HG03432 (cell line): ENCODE results near the gene URI1.
"Not testable (repeated sequence)": the region's sequence is repeated elsewhere in the genome, so short reads cannot be mapped to it uniquely, and the experiment has no call there.

Experiments
- ATAC-seq: cut with Tn5 transposase; IDR thresholded peaks from one replicate; pipeline ENCODE4 v1.9.1; 2021; ENCODE audit warnings: mild to moderate bottlenecking, moderate library complexity; ENCODE audit not compliant: unreplicated experiment

URI1 gene

DNA sequence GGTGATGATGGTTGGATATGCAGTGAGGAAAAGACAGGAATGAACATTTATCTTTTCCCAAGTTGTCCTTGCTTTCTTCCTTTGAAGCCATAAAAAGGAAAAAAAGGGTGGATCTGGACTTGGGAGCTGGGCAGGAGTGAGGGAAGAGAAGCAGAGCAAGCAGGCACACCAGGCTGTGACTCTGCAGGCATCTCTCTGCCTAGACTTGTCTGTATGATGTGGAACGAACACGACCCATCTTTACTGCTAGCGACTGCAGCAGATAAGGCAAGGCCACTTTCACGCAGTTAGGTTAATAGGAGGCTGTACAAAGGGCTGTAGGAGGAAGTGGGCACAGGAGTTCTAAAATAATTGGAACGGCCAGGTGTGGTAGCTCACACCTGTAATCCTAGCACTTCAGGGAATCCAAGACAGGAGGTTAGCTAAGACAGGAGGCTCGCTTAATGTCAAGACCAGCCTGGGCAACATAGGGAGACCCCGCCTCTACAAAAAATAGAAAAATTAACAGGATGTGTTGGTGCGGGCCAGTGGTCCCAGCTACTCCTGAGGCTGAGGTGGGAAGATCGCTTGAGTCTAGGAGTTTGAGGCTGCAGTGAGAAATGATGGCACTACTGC lies 961 bp upstream of the URI1 start:
- ATAC-seq, result no peak

DNA sequence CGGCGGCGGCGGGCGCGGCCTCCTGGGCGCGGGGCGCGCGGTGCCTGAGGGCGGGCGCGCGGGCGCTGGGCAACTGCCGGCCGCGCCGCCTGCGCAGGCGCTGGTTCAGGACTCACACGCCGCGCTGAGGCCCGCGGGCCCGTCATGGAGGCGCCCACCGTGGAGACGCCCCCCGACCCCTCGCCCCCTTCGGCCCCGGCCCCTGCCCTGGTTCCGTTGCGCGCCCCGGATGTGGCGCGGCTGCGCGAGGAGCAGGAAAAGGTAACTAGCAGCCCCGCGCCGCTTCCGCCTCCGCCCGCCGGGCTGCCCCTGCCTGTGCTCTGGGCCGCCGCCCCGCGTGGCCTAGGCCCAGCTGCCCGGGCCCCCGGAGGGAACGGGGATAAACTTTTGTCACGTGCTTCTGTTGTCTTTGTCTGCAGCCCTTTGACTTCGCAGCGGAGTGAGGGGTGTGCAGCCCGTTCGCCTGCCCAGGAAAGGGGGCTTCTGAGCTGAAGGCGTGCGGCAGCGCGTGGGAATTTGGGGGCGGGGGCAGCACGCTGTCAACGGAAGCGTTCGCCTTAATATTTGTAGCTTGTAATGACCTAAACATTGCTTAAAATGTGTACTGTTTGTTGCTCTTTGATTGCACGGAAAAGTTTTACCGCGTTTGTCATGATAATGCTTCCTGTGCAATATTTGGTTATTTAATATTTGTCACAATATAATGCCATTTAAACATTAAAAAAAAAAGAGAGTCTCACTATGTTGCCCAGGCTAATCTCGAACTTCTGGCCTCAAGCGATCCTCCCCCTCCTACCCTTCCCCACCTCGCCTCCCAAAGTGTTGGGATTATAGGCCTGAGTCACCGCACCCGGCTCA lies 594 bp downstream of the URI1 start:
- peak; percentile 79 for ATAC-seq

DNA sequence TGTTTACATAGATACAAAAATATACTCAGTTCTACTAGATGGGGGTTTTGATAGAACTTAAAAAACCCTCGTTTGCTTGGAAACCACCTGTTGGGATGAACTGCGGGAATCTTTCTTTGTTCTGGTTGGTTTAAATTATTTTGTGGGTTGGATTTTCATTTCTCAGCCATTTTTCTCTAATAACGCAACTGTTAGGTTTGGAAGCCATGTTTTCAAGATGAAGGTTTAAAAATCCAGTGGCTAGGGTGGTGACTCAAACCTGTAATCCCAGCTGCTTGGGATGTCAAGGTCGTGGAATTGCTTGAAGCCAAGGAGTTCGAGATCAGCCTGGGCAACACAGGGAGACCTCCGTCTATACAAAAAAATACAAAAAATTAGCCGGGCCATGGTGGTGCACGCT lies 1.6 kb downstream of the URI1 start:
- no peak for ATAC-seq

DNA sequence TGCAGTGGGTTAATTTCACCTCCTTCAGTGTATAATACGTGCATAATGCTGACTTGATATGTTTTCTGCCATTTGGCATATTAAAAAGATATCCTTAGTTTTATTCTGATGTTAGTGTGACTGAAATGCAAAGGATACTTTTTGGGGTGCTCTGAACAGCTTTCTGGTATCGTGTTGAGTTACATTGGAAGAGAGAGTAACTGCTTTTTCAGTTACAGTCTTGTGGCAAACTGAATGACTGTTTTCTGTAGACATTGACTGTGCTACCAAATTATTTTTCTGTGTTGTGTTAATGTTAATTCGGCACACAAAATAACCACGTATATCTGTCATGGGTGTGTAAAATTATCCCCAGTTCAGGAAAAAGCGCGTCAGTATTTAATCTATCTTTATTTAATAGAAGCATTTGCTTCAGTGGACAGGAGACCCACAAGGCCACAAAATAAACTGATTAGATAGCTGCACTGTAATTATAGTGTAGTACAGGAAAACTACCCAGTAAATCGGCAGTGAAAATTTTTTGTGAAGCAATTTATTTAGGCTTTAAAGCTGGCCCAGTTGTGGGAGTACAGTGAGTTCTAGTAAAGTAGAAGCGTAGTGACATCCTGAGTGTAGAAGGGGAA lies 2.5 kb downstream of the URI1 start:
- ATAC-seq, result no peak

DNA sequence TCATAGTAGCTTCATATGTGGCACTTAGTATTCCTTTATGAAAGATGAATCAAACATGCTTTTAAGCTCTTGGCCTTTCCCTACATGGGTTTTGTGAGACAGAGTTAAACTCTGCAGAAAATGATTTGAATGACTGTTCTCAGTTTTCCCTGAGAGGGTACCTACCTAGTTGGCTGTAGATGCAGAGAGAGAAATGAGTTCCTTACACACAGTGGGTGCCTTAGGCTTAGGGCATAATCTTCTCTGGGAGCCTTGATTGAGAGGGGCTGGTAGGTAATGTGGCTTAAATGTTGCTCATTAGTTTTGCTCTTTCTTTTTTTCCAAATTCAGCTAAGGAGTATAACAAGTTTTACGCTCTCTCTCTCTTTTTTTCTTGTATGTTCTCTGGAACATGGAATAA lies 3.0 kb downstream of the URI1 start:
- ATAC-seq, result no peak

DNA sequence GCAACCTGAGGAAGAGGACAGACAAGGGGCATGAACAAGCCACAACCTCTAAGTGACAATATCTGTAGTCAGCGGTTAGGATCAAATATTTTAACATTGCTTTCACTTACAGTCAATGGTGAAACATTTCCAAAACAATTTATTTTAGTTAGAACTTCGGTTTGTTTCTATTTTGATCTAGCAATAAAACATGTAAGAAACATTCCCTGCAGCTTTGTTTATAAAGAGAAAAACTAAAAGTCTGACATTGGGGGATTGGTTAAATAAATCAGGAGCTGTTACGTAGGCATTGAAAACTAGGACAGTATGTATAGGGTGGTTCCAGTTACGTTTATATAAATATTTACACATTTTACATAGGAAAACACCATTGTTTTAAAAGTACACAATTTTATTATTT lies 3.4 kb downstream of the URI1 start:
- ATAC-seq, result no peak

DNA sequence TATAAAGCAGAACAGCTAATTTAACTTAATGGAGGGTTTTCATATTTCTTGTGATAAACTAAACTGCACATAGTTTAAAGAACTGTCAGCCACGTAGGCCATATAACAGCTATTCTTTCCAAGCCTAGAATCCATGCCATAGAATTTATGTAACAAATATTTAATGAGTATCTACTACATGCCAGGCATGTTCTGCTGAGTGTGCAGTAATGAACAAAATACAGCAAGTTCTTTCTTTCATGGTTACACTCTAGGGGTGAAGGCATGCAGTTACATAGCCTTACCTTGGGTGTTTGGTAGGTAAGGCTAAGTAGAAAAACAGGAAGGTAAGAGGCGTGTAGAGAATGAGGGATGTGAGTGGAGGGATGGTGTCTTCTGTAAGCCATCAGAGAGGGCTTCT lies 4.6 kb downstream of the URI1 start:
- no peak for ATAC-seq

DNA sequence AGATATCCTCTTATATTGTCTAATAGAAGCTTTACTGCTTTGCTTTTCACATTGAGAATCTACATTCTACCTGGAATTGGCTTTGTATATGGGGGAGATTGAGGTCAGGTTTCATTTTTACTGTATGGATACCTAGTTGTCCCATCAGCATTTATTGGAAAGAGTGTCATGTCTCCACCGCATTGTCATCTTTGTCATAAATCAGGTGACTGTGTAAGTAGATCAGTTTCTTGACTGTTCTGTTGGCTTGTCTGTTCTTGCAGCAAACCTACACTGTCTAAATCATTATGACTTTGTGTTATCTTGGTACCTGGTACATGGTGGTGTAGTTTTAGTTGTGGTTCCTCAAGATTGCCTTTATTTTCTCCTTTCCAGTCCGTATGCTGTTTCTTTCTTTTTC lies 5.8 kb downstream of the URI1 start:
- ATAC-seq, result no peak

DNA sequence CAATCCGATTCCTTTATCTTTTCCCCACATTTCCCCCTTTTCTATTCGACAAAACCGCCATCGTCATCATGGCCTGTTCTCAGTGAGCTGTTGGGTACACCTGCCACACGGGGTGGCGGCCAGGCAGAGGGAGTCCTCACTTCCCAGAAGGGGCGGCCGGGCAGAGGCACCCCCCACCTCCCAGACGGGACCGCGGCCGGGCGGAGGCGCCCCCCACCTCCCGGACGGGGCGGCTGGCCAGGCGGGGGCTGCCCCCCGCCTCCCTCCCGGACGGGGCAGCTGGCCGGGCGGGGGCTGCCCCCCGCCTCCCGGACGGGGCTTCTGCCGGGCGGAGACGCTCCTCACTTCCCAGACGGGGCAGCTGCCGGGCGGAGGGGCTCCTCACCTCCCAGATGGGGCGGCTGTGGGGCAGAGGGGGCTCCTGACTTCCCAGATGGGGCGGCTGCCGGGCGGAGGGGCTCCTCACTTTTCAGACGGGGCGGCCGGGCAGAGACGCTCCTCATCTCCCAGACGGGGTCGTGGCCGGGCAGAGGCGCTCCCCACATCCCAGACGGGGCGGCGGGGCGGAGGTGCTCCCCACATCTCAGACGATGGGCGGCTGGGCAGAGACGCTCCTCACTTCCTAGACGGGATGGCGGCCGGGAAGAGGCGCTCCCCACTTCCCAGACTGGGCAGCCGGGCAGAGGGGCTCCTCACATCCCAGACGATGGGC lies 6.9 kb downstream of the URI1 start:
- ATAC-seq, result not testable (repeated sequence)

DNA sequence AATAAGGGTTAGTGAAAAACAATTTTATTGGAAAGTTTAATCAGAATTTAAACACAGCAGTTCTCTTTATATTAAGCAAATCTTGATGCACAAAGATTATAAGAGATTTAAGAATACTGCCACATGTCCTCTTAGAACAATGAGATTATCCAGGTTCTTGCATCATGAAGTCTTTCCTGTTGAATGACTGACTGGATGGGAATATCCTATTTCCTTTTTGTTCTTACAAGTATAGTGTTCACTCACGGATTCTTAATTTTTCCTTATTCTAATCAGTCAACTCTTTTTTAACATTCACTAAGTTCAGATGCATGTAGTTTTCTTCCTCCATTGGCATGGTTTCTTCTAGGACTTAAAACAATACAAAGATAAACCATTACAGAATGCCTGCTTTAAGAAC lies 10.1 kb downstream of the URI1 start:
- no peak for ATAC-seq

DNA sequence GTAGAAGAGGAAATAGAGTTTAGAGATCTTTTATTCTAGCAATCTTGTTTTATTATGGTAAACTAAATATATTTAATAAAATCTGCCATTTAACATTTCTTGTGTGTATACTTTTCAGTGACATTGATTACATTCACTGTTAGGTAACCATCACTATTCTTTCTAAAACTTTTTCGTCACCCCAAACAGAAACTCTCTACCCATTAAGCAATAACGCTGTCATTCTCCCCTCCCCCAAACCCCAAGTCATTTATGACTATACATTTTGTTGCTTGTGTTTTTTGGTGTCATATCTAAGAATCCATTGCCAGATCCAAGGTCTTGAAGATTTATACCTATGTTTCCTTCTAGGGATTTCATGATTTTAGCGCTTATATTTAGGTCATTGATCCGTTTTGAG lies 10.6 kb downstream of the URI1 start:
- no peak for ATAC-seq

DNA sequence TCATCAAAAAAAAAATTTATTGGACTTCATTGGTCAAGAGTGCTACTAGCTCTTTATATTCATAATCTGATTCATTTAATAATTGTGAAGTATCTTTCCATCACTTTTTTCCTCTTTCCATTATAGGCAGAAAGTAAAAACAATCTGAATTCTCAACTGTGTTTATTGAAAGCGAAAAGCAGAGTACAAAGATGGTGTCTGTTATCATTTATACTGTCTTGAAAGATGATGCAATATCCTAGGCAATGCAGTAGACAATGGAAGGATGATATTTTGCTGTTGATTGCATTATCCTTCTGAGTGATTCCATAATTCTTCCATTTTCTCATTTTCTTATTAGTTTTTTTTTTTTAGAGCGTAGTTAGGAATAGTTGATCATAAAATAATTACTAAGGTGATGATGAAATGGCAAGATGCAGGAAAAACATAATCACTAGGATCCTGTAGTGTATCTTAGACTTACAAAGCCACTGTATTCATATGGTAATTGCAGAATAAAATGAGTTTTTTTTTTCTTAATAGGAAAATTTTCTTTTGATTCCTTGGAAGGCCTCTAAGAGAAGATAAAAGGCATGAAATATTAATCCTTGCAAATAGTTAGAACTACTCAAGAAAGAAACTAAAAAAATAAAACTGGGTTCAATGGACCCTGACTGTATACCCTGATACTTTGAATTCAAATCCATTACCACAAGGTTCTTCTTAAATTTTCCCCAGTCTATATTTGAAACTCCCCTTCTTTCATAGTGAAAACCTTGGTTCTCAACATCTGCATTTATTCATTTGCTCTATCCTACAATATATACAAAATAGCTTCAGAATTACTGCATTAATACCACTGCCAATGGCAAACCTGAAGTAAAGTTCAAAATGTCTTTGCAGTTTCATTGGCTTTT lies 11.6 kb downstream of the URI1 start:
- ATAC-seq, result no peak

DNA sequence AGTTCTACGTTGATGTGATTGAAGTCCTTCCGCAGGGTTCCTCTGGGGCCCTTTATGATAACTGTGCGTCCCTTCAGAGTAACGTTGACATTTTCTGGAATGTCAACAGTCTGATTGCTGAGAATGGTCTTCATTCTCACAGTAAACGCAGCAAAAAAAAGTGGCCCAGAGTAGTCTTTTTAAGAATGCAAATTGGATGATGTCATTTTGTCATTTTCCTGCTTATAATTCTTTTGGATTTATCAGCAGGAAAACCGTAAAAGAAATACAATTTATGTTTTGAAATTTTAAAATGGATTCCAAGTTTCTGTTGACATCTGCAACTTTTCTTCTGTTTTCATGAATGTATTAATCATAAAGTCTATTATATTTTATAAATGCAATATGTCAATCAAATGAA lies 14.8 kb downstream of the URI1 start:
- ATAC-seq, result no peak

DNA sequence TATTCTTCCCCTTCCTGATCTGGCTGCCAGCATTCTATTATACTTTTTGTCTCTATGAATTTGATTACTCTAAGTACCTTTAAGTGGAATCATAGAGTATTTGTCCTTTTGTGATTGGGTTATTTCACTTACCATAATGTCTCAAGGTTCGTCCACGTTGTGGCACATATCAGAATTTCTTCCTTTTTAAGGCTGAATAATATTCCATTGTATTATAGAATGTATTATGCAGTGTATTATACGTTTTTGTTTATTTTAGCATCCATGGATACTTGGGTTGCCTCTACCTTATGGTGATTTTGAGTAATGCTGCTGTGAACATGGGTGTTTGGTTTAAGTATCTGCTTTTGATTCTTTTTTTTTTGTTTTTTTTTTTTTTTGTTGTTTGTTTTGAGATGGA lies 19.3 kb downstream of the URI1 start:
- ATAC-seq, result no peak

DNA sequence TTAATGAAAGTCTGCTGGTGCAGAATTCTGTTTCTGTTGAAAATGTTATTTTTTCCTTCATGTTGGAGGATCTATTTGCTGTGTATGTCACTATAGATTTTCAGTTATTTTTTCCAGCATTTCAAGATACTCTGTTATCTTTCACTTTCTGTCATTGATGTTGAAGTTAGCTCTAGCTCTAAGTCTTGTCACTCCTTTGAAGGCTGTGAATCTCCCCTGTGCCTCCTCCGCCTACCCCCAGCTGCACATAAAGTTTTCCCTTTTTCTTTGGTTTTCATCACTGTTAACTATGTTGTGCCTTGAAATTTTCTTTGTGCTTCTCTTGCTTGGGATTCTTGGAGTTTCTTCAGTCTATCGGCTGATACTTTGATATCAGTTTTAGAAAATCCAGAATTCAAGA lies 20.8 kb downstream of the URI1 start:
- ATAC-seq, result no peak

DNA sequence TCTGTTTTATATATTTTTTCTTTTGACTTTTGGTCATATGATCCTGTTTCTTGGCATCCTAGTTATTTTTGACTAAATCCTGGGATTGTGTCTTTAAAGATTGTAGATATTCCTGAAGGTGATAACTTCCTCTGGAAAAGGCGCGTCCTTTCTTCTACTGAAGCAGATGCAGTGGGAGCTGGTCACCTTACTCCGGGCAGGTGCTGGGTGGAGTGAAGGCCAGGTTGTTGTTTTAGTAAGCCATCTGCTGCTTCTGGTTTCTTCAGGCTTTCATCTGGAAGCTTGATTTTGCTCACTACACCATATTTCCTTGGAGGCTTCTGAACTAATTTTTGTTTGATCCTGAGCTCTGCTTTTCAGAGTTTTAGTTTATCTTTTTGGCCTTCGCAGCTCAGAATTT lies 21.5 kb downstream of the URI1 start:
- ATAC-seq, result no peak

DNA sequence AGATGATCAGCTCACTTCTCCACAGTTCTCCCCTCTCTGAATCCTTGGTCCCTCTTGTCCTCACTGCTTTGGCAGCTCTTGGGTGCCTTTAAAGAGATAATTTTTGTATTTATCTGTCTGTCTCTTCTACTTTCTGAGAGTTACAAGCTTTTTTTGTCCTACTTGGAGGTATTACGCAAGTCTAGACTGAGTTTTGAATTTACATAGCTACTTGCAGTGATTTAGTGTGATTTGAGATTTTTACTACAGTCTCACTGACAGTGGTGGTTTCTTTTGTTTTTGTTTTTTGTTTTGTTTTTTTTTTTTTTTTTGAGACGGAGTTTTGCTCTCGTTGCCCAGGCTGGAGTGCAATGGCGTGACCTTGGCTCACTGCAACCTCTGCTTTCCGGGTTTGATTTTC lies 22.1 kb downstream of the URI1 start:
- ATAC-seq, result no peak

DNA sequence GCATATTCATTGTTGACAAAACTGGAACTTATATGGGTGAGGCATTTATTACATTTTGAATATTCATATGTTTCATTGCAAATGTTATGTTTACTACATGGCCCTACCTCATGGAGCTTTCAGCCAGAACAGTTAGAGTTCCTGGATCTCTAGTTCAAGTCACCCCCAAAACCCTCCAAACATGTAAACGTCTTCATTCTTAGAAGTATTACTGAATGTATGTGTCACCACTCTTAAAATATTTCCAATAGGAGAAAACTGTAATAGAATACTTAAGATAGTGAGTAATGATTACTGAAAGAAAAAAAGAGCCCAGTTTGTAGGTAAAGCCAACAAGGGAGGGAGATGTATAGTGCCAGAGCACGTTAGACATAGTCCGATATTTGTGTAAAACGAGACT lies 23.5 kb downstream of the URI1 start:
- no peak for ATAC-seq

DNA sequence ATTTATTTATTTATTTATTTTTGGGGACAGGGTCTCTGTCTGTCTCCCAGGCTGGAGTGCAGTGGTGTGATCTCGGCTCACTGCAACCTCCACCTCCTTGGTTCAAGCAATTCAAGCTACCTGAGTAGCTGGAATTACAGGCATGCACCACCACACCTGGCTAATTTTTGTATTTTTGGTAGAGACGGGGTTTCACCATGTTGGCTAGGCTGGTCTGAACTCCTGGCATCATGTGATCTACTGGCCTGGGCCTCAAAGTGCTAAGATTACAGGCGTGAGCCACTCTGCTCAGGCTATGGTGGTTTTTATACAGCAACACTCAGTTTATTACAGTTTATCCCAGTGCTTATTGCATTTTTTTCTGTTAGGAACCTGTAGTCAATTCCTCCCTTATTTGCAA lies 24.1 kb downstream of the URI1 start:
- not testable (repeated sequence) for ATAC-seq

DNA sequence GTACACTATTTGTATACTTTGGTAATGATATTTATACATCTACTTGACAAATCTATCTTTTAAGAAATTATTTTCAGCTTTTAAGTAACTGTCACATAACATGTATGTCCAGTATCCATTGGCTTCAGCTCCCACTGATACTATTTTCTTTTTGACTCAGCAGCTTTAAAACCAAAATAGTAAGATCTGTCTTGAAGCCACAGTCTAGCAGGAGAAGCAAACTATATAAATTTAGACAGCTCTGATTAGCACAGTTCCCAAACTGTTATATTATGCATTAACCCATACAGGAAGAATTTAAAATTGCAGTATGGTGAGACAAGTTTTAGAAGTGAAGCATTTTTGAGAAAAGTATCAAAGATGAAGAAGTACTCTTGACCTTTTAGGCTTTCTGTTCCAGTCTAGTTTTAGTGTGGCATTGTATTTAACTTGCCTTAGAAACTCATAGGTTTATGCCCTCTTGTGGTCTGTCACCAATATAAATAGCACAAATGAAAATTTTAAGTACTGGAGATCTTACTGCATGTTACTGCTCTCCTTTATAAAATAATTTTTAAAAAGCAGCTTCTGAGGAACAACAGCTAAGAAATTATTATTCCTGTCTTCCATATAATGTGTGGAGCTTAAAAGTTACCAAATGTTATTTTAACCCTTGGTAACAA lies 24.7 kb downstream of the URI1 start:
- peak; percentile 45 for ATAC-seq
